HCT116 (cell line): ENCODE results near the gene MYH13. TPM values are rescaled to one million over a fixed set of nuclear protein-coding genes. Genes with fewer than 3 reads are reported as not detected.

Experiments
- ATAC-seq: fragments of 200-7000 bp; cut with Tn5 transposase; 2 replicates; pipeline ENCODE4 v1.9.1; 2020; ENCODE audit warnings: mild to moderate bottlenecking, moderate library complexity
- BruUV-seq: library from RNA; stranded (reverse); fragments of 400-500 nt; replicated peaks from 2 replicates; lab custom pipeline; 2021; lab: Mats Ljungman, UMichigan
- CTCF ChIA-PET: fragments of 300-600 bp; sonication (Branson Sonifier 250); formaldehyde crosslinking; loops from one replicate; lab custom pipeline; 2021; ENCODE audit warnings: antibody characterized with exemption; lab: Charles Lee
- POLR2A ChIA-PET: fragments of 300-600, 350-600 bp; sonication (Branson Sonifier 250); formaldehyde crosslinking; loops from one replicate; lab custom pipeline; 2021; ENCODE audit warnings: antibody characterized with exemption; lab: Charles Lee
- RAD21 ChIA-PET, 2 experiments: fragments of 300-600 bp; sonication (Branson Sonifier 250); formaldehyde crosslinking; loops; one replicate each; lab custom pipeline; 2023; ENCODE audit warnings: low total read pairs in 2 of 2; ENCODE audit not compliant: uncharacterized antibody in 2 of 2, unreplicated experiment in 2 of 2, low non-redundant PET in 1 of 2; lab: Charles Lee
- DNase-seq: peaks from one replicate; pipeline ENCODE4 v3.0.0-alpha.2; 2010; ENCODE audit warnings: low read depth, low spot score
- H2AFZ ChIP-seq: fragments of 200-600 bp; shearing (Covaris generic), sonication (generic); 2 replicates; pipeline ENCODE4 v1.6.1; 2017; ENCODE audit warnings: low read depth, mixed run types, mixed read lengths, antibody characterized with exemption, low read length; ENCODE audit not compliant: poor library complexity, severe bottlenecking
- H3K27ac ChIP-seq: 2 replicates; pipeline ENCODE4 v1.5.1; 2012; ENCODE audit warnings: low read depth, low read length
- H3K27me3 ChIP-seq: fragments of 200-600 bp; sonication (generic); 2 replicates; pipeline ENCODE4 v1.6.1; 2016; ENCODE audit warnings: mixed run types, low read length, mixed read lengths; ENCODE audit not compliant: insufficient read depth
- H3K36me3 ChIP-seq, 2 experiments: fragments of 200-500 bp in 1 of 2; fragments of 200-600 bp in 1 of 2; sonication (Bioruptor generic) in 1 of 2; sonication (generic) in 1 of 2; 2 replicates each; pipeline versions ENCODE4 v1.5.1 to v1.6.1; 2014 to 2016; ENCODE audit warnings: low read length in 2 of 2, inconsistent platforms in 1 of 2, mixed read lengths in 1 of 2, mixed run types in 1 of 2; ENCODE audit not compliant: insufficient read depth in 2 of 2, control insufficient read depth in 1 of 2
- H3K4me1 ChIP-seq, 2 experiments: fragments of 200-600 bp in 1 of 2; sonication (generic) in 1 of 2; 2 replicates each; pipeline versions ENCODE4 v1.5.1 to v1.6.1; 2012 to 2017; ENCODE audit warnings: low read length in 2 of 2, inconsistent platforms in 1 of 2, mild to moderate bottlenecking in 1 of 2, mixed read lengths in 1 of 2, mixed run types in 1 of 2, moderate library complexity in 1 of 2; ENCODE audit not compliant: insufficient read depth in 2 of 2, control insufficient read depth in 1 of 2
- H3K4me2 ChIP-seq: fragments of 200-600 bp; sonication (generic); 2 replicates; pipeline ENCODE4 v1.6.1; 2017; ENCODE audit warnings: mixed run types, low read length, mixed read lengths
- H3K4me3 ChIP-seq, 2 experiments: fragments of 200-600 bp in 1 of 2; sonication (generic) in 1 of 2; replicated peaks in 1 of 2; 2 replicates each; pipeline ENCODE4 v1.5.1; 2011 to 2016; ENCODE audit warnings: low read length in 2 of 2, control low read depth in 1 of 2, low read depth in 1 of 2, mild to moderate bottlenecking in 1 of 2, mixed read lengths in 1 of 2, mixed run types in 1 of 2
- H3K79me2 ChIP-seq: fragments of 200-600 bp; sonication (generic); 2 replicates; pipeline ENCODE4 v1.6.1; 2017; ENCODE audit warnings: mild to moderate bottlenecking, mixed run types, low read length, moderate library complexity, mixed read lengths; ENCODE audit not compliant: insufficient read depth
- H3K9ac ChIP-seq: fragments of 200-600 bp; sonication (generic); 2 replicates; pipeline ENCODE4 v1.6.1; 2016; ENCODE audit warnings: low read length, mixed read lengths
- H3K9me2 ChIP-seq: fragments of 200-600 bp; sonication (generic), shearing (Covaris generic); 2 replicates; pipeline ENCODE4 v1.6.1; 2017; ENCODE audit warnings: mixed run types, mild to moderate bottlenecking, moderate library complexity; ENCODE audit not compliant: insufficient read depth
- H3K9me3 ChIP-seq, 2 experiments: fragments of 200-500 bp in 1 of 2; fragments of 200-600 bp in 1 of 2; sonication (Bioruptor generic) in 1 of 2; sonication (generic) in 1 of 2; 2 replicates each; pipeline ENCODE4 v1.6.1; 2014 to 2017; ENCODE audit warnings: low read length in 2 of 2, mixed read lengths in 2 of 2, inconsistent platforms in 1 of 2, low read depth in 1 of 2, mild to moderate bottlenecking in 1 of 2, mixed run types in 1 of 2, moderate library complexity in 1 of 2; ENCODE audit not compliant: control insufficient read depth in 1 of 2, insufficient read depth in 1 of 2
- H4K20me1 ChIP-seq: fragments of 200-600 bp; sonication (generic), shearing (Covaris generic); 2 replicates; pipeline ENCODE4 v1.6.1; 2017; ENCODE audit warnings: mixed run types, mild to moderate bottlenecking, moderate library complexity; ENCODE audit not compliant: insufficient read depth
- CBX3 ChIP-seq: IDR thresholded peaks from 2 replicates; pipeline ENCODE4 v1.6.1; 2012; ENCODE audit warnings: low read depth
- CTCF ChIP-seq, 3 experiments: fragments of 200-600 bp in 1 of 3; sonication (generic) in 1 of 3; IDR thresholded peaks in 2 of 3; conservative IDR thresholded peaks in 1 of 3; 2 replicates each; pipeline ENCODE4 v1.5.1; 2012 to 2017; ENCODE audit warnings: low read depth in 2 of 3, low read length in 2 of 3, antibody characterized with exemption in 1 of 3, borderline replicate concordance in 1 of 3, control low read depth in 1 of 3, mild to moderate bottlenecking in 1 of 3, mixed read lengths in 1 of 3, mixed run types in 1 of 3, moderate library complexity in 1 of 3; ENCODE audit not compliant: insufficient read depth in 1 of 3
- EGR1 ChIP-seq: IDR thresholded peaks from 2 replicates; pipeline ENCODE4 v1.6.1; 2012; ENCODE audit warnings: low read depth
- ELF1 ChIP-seq: IDR thresholded peaks from 2 replicates; pipeline ENCODE4 v1.6.1; 2012; ENCODE audit warnings: low read depth, borderline replicate concordance
- EZH2 ChIP-seq: fragments of 200-600 bp; sonication (generic); IDR thresholded peaks from 2 replicates; pipeline ENCODE4 v1.6.1; 2017; ENCODE audit warnings: antibody characterized with exemption, mixed run types
- EZH2phosphoT487 ChIP-seq: fragments of 200-600 bp; IDR thresholded peaks from 2 replicates; pipeline ENCODE4 v1.6.1; 2018; ENCODE audit warnings: antibody characterized with exemption, borderline replicate concordance
- FOSL1 ChIP-seq: IDR thresholded peaks from 2 replicates; pipeline ENCODE4 v1.6.1; 2012; ENCODE audit warnings: low read depth
- JUND ChIP-seq: IDR thresholded peaks from 2 replicates; pipeline ENCODE4 v1.6.1; 2012
- POLR2A ChIP-seq: IDR thresholded peaks from 2 replicates; pipeline ENCODE4 v1.7.0; 2011; ENCODE audit warnings: borderline replicate concordance; ENCODE audit not compliant: insufficient read depth, insufficient read length; ENCODE audit errors: extremely low read depth
- RAD21 ChIP-seq: IDR thresholded peaks from 2 replicates; pipeline ENCODE4 v1.6.1; 2012; ENCODE audit warnings: low read depth, mild to moderate bottlenecking
- SIN3A ChIP-seq: IDR thresholded peaks from 2 replicates; pipeline ENCODE4 v1.6.1; 2012; ENCODE audit warnings: low read depth
- SP1 ChIP-seq: IDR thresholded peaks from 2 replicates; pipeline ENCODE4 v1.6.1; 2012; ENCODE audit warnings: low read depth
- TCF7L2 ChIP-seq: IDR thresholded peaks from 2 replicates; pipeline ENCODE4 v1.7.0; 2011; ENCODE audit warnings: borderline replicate concordance, inconsistent platforms; ENCODE audit not compliant: insufficient read depth, insufficient read length; ENCODE audit errors: extremely low read depth
- YY1 ChIP-seq: IDR thresholded peaks from 2 replicates; pipeline ENCODE4 v1.6.1; 2011; ENCODE audit warnings: low read length, low read depth, moderate library complexity, mild to moderate bottlenecking; ENCODE audit not compliant: insufficient replicate concordance; ENCODE audit errors: extremely low read depth
- ZBTB33 ChIP-seq: IDR thresholded peaks from 2 replicates; pipeline ENCODE4 v1.6.1; 2011; ENCODE audit warnings: mild to moderate bottlenecking, low read length, moderate library complexity; ENCODE audit not compliant: insufficient replicate concordance; ENCODE audit errors: extremely low read depth
- ZFX ChIP-seq: fragments of 450-650 bp; IDR thresholded peaks from 2 replicates; pipeline ENCODE4 v1.6.1; 2017
- intact Hi-C: fragments of 100-400 bp; cut with micrococcal nuclease; formaldehyde crosslinking; loops from 2 replicates; pipeline ENCODE4 v1.10.0; 2022
- total RNA-seq: library from RNA; stranded (reverse); gene quantifications from one replicate; pipeline ENCODE4 v1.2.1, GENCODE V29; 2021; ENCODE audit not compliant: unreplicated experiment
- TF ChIP-seq, protein P1 (sequence below): IDR thresholded peaks from 2 replicates; pipeline ENCODE4 v1.6.1; 2012; ENCODE audit warnings: low read depth
- TF ChIP-seq, protein P2 (sequence below): IDR thresholded peaks from 2 replicates; pipeline ENCODE4 v1.6.1; 2012

Gene MYH13
- total RNA-seq, 1 experiment from 2014 or later, result not detected

DNA sequence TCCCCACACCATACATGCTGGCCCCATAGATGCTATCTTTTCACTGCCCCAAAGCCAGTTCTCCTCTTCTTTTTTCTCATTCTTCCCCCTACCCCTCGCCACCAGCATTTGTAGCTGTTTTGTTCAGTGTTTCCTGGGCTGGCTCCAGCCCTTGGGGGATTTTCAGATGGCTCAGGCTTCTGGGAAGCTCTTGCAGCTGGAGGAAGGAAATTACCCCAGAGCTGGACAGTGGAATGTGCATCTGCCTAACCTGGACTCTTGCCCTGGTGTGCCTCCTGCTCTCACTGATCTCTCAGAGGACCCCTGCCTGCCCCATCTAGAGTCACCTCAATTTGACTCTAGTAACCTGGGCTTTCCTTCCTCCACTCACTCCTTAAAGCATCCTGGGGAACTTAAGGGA is 82.8 kb downstream of the MYH13 start:
- H3K27me3 ChIP-seq, result peaks cover 7% of the 10 kb centered on the region
- ChIA-PET POLR2A (no interaction called here), CTCF (interaction anchor here (1.0 kb wide), 1 partner anchor 327 kb away, joined by 3 read pairs; no protein-coding TSS in a partner anchor), RAD21 (interaction anchor here in 1 of 2 experiments (0.6 kb wide), 1 partner anchor 330 kb away, joined by 6 read pairs; no protein-coding TSS in a partner anchor)
- no peaks in the 10 kb centered on the region for H3K9me2 ChIP-seq
- H2AFZ ChIP-seq, result no peak overlapping the region
- no peaks in the 10 kb centered on the region for H3K36me3 ChIP-seq
- H3K9ac ChIP-seq, result no peak overlapping the region
- DNase-seq, result no peak
- no peaks in the 10 kb centered on the region for H3K79me2 ChIP-seq
- TF ChIP-seq ZBTB33 (no peak), RAD21 (no peak), ZFX (no peak), JUND (no peak), YY1 (no peak), TCF7L2 (no peak), CTCF (IDR thresholded peaks at IDR 0.05 in 2 of 3, conservative IDR thresholded peaks at IDR 0.05 in 1 of 3; ENCODE audit: borderline replicate concordance in 1 of 3, insufficient read depth in 1 of 3, low read depth in 2 of 3, low read length in 2 of 3) (no peak), SIN3A (no peak), FOSL1 (no peak), SP1 (no peak), POLR2A (no peak), ELF1 (no peak), CBX3 (no peak), EGR1 (no peak), EZH2 (no peak), EZH2phosphoT487 (no peak)
- TF ChIP-seq, protein P1, sequence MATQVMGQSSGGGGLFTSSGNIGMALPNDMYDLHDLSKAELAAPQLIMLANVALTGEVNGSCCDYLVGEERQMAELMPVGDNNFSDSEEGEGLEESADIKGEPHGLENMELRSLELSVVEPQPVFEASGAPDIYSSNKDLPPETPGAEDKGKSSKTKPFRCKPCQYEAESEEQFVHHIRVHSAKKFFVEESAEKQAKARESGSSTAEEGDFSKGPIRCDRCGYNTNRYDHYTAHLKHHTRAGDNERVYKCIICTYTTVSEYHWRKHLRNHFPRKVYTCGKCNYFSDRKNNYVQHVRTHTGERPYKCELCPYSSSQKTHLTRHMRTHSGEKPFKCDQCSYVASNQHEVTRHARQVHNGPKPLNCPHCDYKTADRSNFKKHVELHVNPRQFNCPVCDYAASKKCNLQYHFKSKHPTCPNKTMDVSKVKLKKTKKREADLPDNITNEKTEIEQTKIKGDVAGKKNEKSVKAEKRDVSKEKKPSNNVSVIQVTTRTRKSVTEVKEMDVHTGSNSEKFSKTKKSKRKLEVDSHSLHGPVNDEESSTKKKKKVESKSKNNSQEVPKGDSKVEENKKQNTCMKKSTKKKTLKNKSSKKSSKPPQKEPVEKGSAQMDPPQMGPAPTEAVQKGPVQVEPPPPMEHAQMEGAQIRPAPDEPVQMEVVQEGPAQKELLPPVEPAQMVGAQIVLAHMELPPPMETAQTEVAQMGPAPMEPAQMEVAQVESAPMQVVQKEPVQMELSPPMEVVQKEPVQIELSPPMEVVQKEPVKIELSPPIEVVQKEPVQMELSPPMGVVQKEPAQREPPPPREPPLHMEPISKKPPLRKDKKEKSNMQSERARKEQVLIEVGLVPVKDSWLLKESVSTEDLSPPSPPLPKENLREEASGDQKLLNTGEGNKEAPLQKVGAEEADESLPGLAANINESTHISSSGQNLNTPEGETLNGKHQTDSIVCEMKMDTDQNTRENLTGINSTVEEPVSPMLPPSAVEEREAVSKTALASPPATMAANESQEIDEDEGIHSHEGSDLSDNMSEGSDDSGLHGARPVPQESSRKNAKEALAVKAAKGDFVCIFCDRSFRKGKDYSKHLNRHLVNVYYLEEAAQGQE, result no peak
- TF ChIP-seq, protein P2, sequence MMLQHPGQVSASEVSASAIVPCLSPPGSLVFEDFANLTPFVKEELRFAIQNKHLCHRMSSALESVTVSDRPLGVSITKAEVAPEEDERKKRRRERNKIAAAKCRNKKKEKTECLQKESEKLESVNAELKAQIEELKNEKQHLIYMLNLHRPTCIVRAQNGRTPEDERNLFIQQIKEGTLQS, result no peak
- H4K20me1 ChIP-seq, result no peaks in the 10 kb centered on the region
- H3K4me1 ChIP-seq, result peaks cover 2 to 25% of the 10 kb centered on the region in 2 experiments; a peak in 3 of 4 replicates
- intact Hi-C loops, result loop anchor here (5.0 to 10.0 kb wide), 2 partner anchors 323 to 555 kb away; no protein-coding TSS in a partner anchor
- no peak overlapping the region for H3K4me2 ChIP-seq
- H3K27ac ChIP-seq, result no peak overlapping the region
- BruUV-seq, result no TSS peak
- H3K4me3 ChIP-seq, result no peak overlapping the region
- ATAC-seq, result no peak
- no peaks in the 10 kb centered on the region for H3K9me3 ChIP-seq
